B cell (primary cell): Measurements from ENCODE around the gene CFAP221.

ENCODE experiments used
- CTCF ChIP-seq: fragments of 200-600 bp; IDR thresholded peaks from one replicate; pipeline ENCODE4 v1.8.0; 2022; ENCODE audit warnings: antibody characterized with exemption, mild to moderate bottlenecking
- EZH2 ChIP-seq: IDR thresholded peaks from 2 replicates; pipeline ENCODE4 v1.6.1; 2012; ENCODE audit warnings: borderline replicate concordance, low read depth, mild to moderate bottlenecking, moderate library complexity, low read length; ENCODE audit not compliant: insufficient read depth, poor library complexity, severe bottlenecking

GRCh38 chr2:119525614-119526013 lies 18.6 kb upstream of the CFAP221 start:
- TF ChIP-seq EZH2 (no peak), CTCF (no peak)
